HepG2 (cell line): ENCODE data around the gene COL9A3. TPM values are rescaled to one million over a fixed set of nuclear protein-coding genes. Genes with fewer than 3 reads are reported as not detected.

Experiments
- HNF4A ChIP-seq: sonication (generic); formaldehyde crosslinking; IDR thresholded peaks from 2 replicates; pipeline ENCODE4 v1.4.0; 2020; ENCODE audit warnings: missing genetic modification reagents
- HOXA3 ChIP-seq: sonication (generic); formaldehyde crosslinking; IDR thresholded peaks from 2 replicates; pipeline ENCODE4 v1.5.0; 2020; ENCODE audit warnings: missing genetic modification reagents
- MYNN ChIP-seq: sonication (generic); formaldehyde crosslinking; IDR thresholded peaks from 2 replicates; pipeline ENCODE4 v1.4.0; 2020; ENCODE audit warnings: mild to moderate bottlenecking, low read depth, missing genetic modification reagents
- SALL2 ChIP-seq: sonication (generic); formaldehyde crosslinking; IDR thresholded peaks from 2 replicates; pipeline ENCODE4 v1.8.1; 2023; ENCODE audit warnings: mild to moderate bottlenecking, missing genetic modification reagents, inconsistent platforms
- ZC3H13 ChIP-seq: sonication (generic); formaldehyde crosslinking; IDR thresholded peaks from 2 replicates; pipeline ENCODE4 v1.8.1; 2023; ENCODE audit warnings: mild to moderate bottlenecking, missing genetic modification reagents, moderate library complexity
- ZFAT ChIP-seq: sonication (generic); formaldehyde crosslinking; conservative IDR thresholded peaks from 2 replicates; pipeline ENCODE4 v1.8.1; 2023; ENCODE audit warnings: missing genetic modification reagents, inconsistent platforms
- ZNF460 ChIP-seq: sonication (generic); formaldehyde crosslinking; IDR thresholded peaks from 2 replicates; pipeline ENCODE4 v1.5.1; 2020; ENCODE audit warnings: missing genetic modification reagents, mild to moderate bottlenecking, borderline replicate concordance
- ZNF83 ChIP-seq: sonication (generic); formaldehyde crosslinking; IDR thresholded peaks from 2 replicates; pipeline ENCODE4 v1.4.0; 2020; ENCODE audit warnings: missing genetic modification reagents, mild to moderate bottlenecking, borderline replicate concordance
- polyA plus RNA-seq, 8 experiments: library from polyadenylated mRNA; depleted of rRNA in 3 of 8; stranded (reverse) in 7 of 8; unstranded in 1 of 8; fragments of >200 nt; fragmentation: Illumina TruSeq in 4 of 8; extraction: Trizol in 4 of 8; gene quantifications; 2 replicates each; pipeline versions ENCODE4 v1.2.1 to v1.2.3, GENCODE V29; 2011 to 2016; ENCODE audit warnings: low read depth in 4 of 8, missing spikeins in 1 of 8, mixed read lengths in 1 of 8; ENCODE audit not compliant: insufficient read depth in 1 of 8
- total RNA-seq, 5 experiments: library from RNA; depleted of rRNA; stranded (reverse); fragments of >200 nt; fragmentation: Illumina TruSeq; extraction: Trizol; gene quantifications; 2 replicates each; pipeline ENCODE4 v1.2.3, GENCODE V29; 2016; ENCODE audit warnings: low read depth in 1 of 5
- TF ChIP-seq, protein P1 (sequence below): sonication (generic); formaldehyde crosslinking; IDR thresholded peaks from 2 replicates; pipeline ENCODE4 v1.8.0; 2022; ENCODE audit warnings: mild to moderate bottlenecking, missing genetic modification reagents, borderline replicate concordance
- TF ChIP-seq, protein P2 (sequence below): sonication (generic); formaldehyde crosslinking; conservative IDR thresholded peaks from 2 replicates; pipeline ENCODE4 v1.4.0; 2020; ENCODE audit warnings: missing genetic modification reagents
- TF ChIP-seq, protein P3 (sequence below): sonication (generic); formaldehyde crosslinking; IDR thresholded peaks from 2 replicates; pipeline ENCODE4 v1.4.0; 2020; ENCODE audit warnings: missing genetic modification reagents
- TF ChIP-seq, protein P4 (sequence below): sonication (generic); formaldehyde crosslinking; IDR thresholded peaks from 2 replicates; pipeline ENCODE4 v1.5.1; 2020; ENCODE audit warnings: missing genetic modification reagents, mild to moderate bottlenecking, borderline replicate concordance
- TF ChIP-seq, protein P5 (sequence below): sonication (generic); formaldehyde crosslinking; IDR thresholded peaks from 2 replicates; pipeline ENCODE4 v1.4.0; 2020; ENCODE audit warnings: mild to moderate bottlenecking, missing genetic modification reagents, borderline replicate concordance
- TF ChIP-seq, protein P6 (sequence below): IDR thresholded peaks from 2 replicates; pipeline ENCODE4 v1.6.1; 2016; ENCODE audit warnings: mild to moderate bottlenecking, missing biosample characterization, missing genetic modification reagents

Gene COL9A3
- total and polyA plus RNA-seq, 2 of the 13 experiments (the other 11 are each of a cell fraction or from before 2014, with no cell fraction given) = 155 to 204 TPM

DNA sequence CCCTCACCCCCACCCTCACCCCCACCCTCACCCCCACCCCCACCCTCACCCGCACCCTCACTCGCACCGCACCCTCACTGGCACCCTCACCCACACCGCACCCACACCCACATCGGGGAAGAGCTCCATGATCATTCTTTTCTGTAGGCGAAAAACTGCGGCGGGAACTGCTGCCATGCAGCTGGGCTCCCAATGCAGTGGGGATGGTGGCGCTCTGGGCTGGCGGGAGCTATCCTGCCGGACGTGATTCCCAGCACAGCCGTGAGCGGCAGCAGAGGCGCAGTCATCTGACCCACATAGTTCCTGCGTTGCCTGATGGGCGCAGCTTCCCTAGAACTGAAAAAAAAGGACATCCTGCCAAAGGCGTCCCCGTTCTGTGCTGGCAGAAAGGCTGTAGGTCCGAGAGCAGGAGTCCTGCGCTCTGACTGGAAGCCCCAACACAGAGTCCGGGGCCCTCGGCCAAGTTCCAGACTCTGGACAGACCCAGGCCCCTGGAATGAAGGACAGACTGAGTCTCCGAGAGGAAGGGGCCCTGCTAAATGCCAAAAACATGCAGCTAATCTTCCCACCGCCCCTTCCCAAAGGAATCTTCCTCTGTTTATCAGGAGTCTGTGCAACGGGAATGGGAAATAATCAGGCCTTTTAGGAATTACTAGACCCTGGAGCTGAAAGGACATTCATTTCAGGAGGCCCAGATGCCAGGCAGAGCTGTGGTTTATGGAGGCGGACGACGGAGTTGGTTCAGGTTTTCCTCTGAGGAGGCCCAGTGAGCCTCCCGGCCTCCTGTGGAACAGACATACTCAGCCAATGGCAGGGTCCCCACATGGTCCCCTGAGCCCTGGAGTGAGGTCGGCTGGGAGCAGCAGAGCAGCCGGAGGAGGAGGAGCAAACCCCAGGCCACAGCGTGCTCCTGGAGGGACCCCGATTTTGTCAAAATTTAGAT is 58.8 kb downstream of the COL9A3 start (continued):
- TF ChIP-seq ZNF460 (CRISPR knock-in tag) (no peak), ZFAT (CRISPR knock-in tag) (no peak), HNF4A (peak; percentile 47), HOXA3 (CRISPR knock-in tag) (peak; percentile 92), SALL2 (CRISPR knock-in tag) (no peak), MYNN (CRISPR knock-in tag) (peak; percentile 30; the same call in 1 of the 2 replicates), ZC3H13 (CRISPR knock-in tag) (peak; percentile 77; the same call in 1 of the 2 replicates), ZNF83 (CRISPR knock-in tag) (no peak)
- TF ChIP-seq, protein P1, sequence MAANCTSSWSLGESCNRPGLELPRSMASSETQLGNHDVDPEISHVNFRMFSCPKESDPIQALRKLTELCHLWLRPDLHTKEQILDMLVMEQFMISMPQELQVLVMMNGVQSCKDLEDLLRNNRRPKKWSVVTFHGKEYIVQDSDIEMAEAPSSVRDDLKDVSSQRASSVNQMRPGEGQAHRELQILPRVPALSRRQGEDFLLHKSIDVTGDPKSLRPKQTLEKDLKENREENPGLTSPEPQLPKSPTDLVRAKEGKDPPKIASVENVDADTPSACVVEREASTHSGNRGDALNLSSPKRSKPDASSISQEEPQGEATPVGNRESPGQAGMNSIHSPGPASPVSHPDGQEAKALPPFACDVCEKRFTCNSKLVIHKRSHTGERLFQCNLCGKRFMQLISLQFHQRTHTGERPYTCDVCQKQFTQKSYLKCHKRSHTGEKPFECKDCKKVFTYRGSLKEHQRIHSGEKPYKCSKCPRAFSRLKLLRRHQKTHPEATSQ = no peak
- TF ChIP-seq, protein P2, sequence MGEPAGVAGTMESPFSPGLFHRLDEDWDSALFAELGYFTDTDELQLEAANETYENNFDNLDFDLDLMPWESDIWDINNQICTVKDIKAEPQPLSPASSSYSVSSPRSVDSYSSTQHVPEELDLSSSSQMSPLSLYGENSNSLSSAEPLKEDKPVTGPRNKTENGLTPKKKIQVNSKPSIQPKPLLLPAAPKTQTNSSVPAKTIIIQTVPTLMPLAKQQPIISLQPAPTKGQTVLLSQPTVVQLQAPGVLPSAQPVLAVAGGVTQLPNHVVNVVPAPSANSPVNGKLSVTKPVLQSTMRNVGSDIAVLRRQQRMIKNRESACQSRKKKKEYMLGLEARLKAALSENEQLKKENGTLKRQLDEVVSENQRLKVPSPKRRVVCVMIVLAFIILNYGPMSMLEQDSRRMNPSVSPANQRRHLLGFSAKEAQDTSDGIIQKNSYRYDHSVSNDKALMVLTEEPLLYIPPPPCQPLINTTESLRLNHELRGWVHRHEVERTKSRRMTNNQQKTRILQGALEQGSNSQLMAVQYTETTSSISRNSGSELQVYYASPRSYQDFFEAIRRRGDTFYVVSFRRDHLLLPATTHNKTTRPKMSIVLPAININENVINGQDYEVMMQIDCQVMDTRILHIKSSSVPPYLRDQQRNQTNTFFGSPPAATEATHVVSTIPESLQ (CRISPR knock-in tag) = no peak
- TF ChIP-seq, protein P3, sequence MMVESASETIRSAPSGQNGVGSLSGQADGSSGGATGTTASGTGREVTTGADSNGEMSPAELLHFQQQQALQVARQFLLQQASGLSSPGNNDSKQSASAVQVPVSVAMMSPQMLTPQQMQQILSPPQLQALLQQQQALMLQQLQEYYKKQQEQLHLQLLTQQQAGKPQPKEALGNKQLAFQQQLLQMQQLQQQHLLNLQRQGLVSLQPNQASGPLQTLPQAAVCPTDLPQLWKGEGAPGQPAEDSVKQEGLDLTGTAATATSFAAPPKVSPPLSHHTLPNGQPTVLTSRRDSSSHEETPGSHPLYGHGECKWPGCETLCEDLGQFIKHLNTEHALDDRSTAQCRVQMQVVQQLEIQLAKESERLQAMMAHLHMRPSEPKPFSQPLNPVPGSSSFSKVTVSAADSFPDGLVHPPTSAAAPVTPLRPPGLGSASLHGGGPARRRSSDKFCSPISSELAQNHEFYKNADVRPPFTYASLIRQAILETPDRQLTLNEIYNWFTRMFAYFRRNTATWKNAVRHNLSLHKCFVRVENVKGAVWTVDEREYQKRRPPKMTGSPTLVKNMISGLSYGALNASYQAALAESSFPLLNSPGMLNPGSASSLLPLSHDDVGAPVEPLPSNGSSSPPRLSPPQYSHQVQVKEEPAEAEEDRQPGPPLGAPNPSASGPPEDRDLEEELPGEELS (CRISPR knock-in tag) = peak; percentile 43
- TF ChIP-seq, protein P4, sequence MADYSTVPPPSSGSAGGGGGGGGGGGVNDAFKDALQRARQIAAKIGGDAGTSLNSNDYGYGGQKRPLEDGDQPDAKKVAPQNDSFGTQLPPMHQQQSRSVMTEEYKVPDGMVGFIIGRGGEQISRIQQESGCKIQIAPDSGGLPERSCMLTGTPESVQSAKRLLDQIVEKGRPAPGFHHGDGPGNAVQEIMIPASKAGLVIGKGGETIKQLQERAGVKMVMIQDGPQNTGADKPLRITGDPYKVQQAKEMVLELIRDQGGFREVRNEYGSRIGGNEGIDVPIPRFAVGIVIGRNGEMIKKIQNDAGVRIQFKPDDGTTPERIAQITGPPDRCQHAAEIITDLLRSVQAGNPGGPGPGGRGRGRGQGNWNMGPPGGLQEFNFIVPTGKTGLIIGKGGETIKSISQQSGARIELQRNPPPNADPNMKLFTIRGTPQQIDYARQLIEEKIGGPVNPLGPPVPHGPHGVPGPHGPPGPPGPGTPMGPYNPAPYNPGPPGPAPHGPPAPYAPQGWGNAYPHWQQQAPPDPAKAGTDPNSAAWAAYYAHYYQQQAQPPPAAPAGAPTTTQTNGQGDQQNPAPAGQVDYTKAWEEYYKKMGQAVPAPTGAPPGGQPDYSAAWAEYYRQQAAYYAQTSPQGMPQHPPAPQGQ = 0 out of 2 replicates have a peak, but pooled peaks have one; percentile 42
- TF ChIP-seq, protein P5, sequence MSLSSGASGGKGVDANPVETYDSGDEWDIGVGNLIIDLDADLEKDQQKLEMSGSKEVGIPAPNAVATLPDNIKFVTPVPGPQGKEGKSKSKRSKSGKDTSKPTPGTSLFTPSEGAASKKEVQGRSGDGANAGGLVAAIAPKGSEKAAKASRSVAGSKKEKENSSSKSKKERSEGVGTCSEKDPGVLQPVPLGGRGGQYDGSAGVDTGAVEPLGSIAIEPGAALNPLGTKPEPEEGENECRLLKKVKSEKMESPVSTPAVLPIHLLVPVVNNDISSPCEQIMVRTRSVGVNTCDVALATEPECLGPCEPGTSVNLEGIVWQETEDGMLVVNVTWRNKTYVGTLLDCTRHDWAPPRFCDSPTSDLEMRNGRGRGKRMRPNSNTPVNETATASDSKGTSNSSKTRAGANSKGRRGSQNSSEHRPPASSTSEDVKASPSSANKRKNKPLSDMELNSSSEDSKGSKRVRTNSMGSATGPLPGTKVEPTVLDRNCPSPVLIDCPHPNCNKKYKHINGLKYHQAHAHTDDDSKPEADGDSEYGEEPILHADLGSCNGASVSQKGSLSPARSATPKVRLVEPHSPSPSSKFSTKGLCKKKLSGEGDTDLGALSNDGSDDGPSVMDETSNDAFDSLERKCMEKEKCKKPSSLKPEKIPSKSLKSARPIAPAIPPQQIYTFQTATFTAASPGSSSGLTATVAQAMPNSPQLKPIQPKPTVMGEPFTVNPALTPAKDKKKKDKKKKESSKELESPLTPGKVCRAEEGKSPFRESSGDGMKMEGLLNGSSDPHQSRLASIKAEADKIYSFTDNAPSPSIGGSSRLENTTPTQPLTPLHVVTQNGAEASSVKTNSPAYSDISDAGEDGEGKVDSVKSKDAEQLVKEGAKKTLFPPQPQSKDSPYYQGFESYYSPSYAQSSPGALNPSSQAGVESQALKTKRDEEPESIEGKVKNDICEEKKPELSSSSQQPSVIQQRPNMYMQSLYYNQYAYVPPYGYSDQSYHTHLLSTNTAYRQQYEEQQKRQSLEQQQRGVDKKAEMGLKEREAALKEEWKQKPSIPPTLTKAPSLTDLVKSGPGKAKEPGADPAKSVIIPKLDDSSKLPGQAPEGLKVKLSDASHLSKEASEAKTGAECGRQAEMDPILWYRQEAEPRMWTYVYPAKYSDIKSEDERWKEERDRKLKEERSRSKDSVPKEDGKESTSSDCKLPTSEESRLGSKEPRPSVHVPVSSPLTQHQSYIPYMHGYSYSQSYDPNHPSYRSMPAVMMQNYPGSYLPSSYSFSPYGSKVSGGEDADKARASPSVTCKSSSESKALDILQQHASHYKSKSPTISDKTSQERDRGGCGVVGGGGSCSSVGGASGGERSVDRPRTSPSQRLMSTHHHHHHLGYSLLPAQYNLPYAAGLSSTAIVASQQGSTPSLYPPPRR = 0 out of 2 replicates have a peak, but pooled peaks have one; percentile 23
- TF ChIP-seq, protein P6, sequence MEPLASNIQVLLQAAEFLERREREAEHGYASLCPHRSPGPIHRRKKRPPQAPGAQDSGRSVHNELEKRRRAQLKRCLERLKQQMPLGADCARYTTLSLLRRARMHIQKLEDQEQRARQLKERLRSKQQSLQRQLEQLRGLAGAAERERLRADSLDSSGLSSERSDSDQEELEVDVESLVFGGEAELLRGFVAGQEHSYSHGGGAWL (CRISPR knock-in tag) = peak; percentile 73
